Endothelial cell of umbilical vein (primary cell): Measurements from ENCODE around the gene LHX2. TPM values are rescaled to one million over a fixed set of nuclear protein-coding genes. Genes with fewer than 3 reads are reported as not detected.

ENCODE experiments used
- BruUV-seq: library from RNA; stranded (reverse); fragments of 400-500 nt; replicated peaks from 2 replicates; lab custom pipeline; 2021; lab: Mats Ljungman, UMichigan
- CTCF ChIA-PET: fragments of 300-600, 350-600 bp; sonication (Branson Sonifier 250); formaldehyde crosslinking; loops from one replicate; lab custom pipeline; 2021; ENCODE audit warnings: antibody characterized with exemption, inconsistent platforms; lab: Charles Lee
- POLR2A ChIA-PET: fragments of 300-600, 350-600 bp; sonication (Branson Sonifier 250); formaldehyde crosslinking; loops from one replicate; lab custom pipeline; 2021; ENCODE audit warnings: antibody characterized with exemption, inconsistent platforms; lab: Charles Lee
- DNase-seq: peaks from one replicate; pipeline ENCODE4 v3.0.0-alpha.2; 2011; ENCODE audit warnings: low read depth, low spot score
- FAIRE-seq: peaks from 2 replicates; lab custom pipeline; 2011; peaks lifted over from hg19 to GRCh38; lab: Jason Lieb, UNC
- H2AFZ ChIP-seq: 2 replicates; pipeline ENCODE4 v1.6.0; 2012; ENCODE audit warnings: low read depth, low read length, control low read depth, inconsistent platforms
- H3K27ac ChIP-seq: 2 replicates; pipeline ENCODE4 v1.5.1; 2011; ENCODE audit warnings: low read depth, mild to moderate bottlenecking, control low read depth, low read length, moderate library complexity; ENCODE audit not compliant: insufficient read depth
- H3K27me3 ChIP-seq, 2 experiments: 2 replicates each; pipeline versions ENCODE4 v1.6.0 to v1.6.1; 2011; ENCODE audit warnings: low read length in 2 of 2, mixed read lengths in 1 of 2; ENCODE audit not compliant: control insufficient read depth in 2 of 2, insufficient read depth in 2 of 2
- H3K36me3 ChIP-seq, 2 experiments: 2 replicates in 1 of 2; 3 replicates in 1 of 2; pipeline ENCODE4 v1.5.1; 2011; ENCODE audit warnings: low read length in 2 of 2, mild to moderate bottlenecking in 1 of 2, moderate library complexity in 1 of 2; ENCODE audit not compliant: control insufficient read depth in 2 of 2, insufficient read depth in 2 of 2; ENCODE audit errors: extremely low read depth in 1 of 2
- H3K4me1 ChIP-seq: 3 replicates; pipeline ENCODE4 v1.5.1; 2011; ENCODE audit warnings: mild to moderate bottlenecking, low read length; ENCODE audit not compliant: control insufficient read depth, insufficient read depth; ENCODE audit errors: extremely low read depth
- H3K4me2 ChIP-seq: 2 replicates; pipeline ENCODE4 v1.6.1; 2011; ENCODE audit warnings: low read length, control low read depth, mixed read lengths; ENCODE audit not compliant: insufficient read depth
- H3K4me3 ChIP-seq, 3 experiments: fragments of 200-600 bp in 1 of 3; sonication (generic), shearing (Covaris generic) in 1 of 3; replicated peaks in 1 of 3; 2 replicates each; pipeline ENCODE4 v1.5.1; 2011 to 2016; ENCODE audit warnings: control low read depth in 3 of 3, low read length in 3 of 3, mild to moderate bottlenecking in 2 of 3, inconsistent platforms in 1 of 3, low read depth in 1 of 3, moderate library complexity in 1 of 3; ENCODE audit not compliant: insufficient read depth in 1 of 3
- H3K79me2 ChIP-seq: 2 replicates; pipeline ENCODE4 v1.6.0; 2012; ENCODE audit warnings: low read length, inconsistent platforms; ENCODE audit not compliant: control insufficient read depth, insufficient read depth
- H3K9ac ChIP-seq: replicated peaks from 2 replicates; pipeline ENCODE3; 2011; ENCODE audit warnings: low read length, control low read depth; ENCODE audit not compliant: insufficient read depth; ENCODE audit errors: extremely low read depth
- H3K9me1 ChIP-seq: replicated peaks from 3 replicates; pipeline ENCODE4 v1.6.0; 2011; ENCODE audit warnings: mild to moderate bottlenecking, low read length; ENCODE audit not compliant: control insufficient read depth, insufficient read depth; ENCODE audit errors: extremely low read depth
- H3K9me3 ChIP-seq: replicated peaks from 2 replicates; pipeline ENCODE4 v1.5.1; 2012; ENCODE audit warnings: low read length, inconsistent platforms; ENCODE audit not compliant: control insufficient read depth, insufficient read depth
- H4K20me1 ChIP-seq: replicated peaks from 2 replicates; pipeline ENCODE3; 2011; ENCODE audit warnings: mild to moderate bottlenecking, low read length; ENCODE audit not compliant: control insufficient read depth, insufficient read depth; ENCODE audit errors: extremely low read depth
- EZH2 ChIP-seq: IDR thresholded peaks from 2 replicates; pipeline ENCODE4 v1.6.1; 2012; ENCODE audit warnings: borderline replicate concordance, low read depth, mild to moderate bottlenecking, moderate library complexity, low read length, inconsistent platforms; ENCODE audit not compliant: severe bottlenecking
- FOS ChIP-seq: IDR thresholded peaks from 2 replicates; pipeline ENCODE4 v1.6.1; 2011; ENCODE audit warnings: mild to moderate bottlenecking, low read length, moderate library complexity, borderline replicate concordance; ENCODE audit not compliant: insufficient read depth
- GATA2 ChIP-seq: IDR thresholded peaks from 2 replicates; pipeline ENCODE4 v1.7.0; 2011; ENCODE audit warnings: low read depth, mild to moderate bottlenecking, moderate library complexity, mixed read lengths, low read length; ENCODE audit not compliant: insufficient read length, insufficient read depth
- JUN ChIP-seq: IDR thresholded peaks from 2 replicates; pipeline ENCODE4 v1.6.1; 2011; ENCODE audit warnings: borderline replicate concordance, low read depth; ENCODE audit not compliant: insufficient read length, insufficient read depth
- MYC ChIP-seq: IDR thresholded peaks from one replicate; pipeline ENCODE4 v1.6.1; 2011; ENCODE audit warnings: mild to moderate bottlenecking, low read depth, low read length
- POLR2A ChIP-seq: IDR thresholded peaks from 2 replicates; pipeline ENCODE4 v1.6.1; 2012; ENCODE audit warnings: low read depth, mild to moderate bottlenecking, control low read depth, low read length
- POLR2AphosphoS5 ChIP-seq: IDR thresholded peaks from 2 replicates; pipeline ENCODE4 v1.6.1; 2012; ENCODE audit warnings: low read depth, mild to moderate bottlenecking, control low read depth, low read length, moderate library complexity; ENCODE audit not compliant: insufficient read depth
- dilution Hi-C: fragments of 300-500 bp; cut with MboI; formaldehyde crosslinking; loops from one replicate; pipeline ENCODE4 v1.15.0; 2019; ENCODE audit warnings: low sequenced_read_pairs; ENCODE audit not compliant: extremely low pct_ligation_motif_present
- intact Hi-C: fragments of 100-400 bp; cut with micrococcal nuclease; formaldehyde crosslinking; loops from one replicate; pipeline ENCODE4 v1.10.0; 2022
- polyA plus RNA-seq, 4 experiments: library from polyadenylated mRNA; depleted of rRNA in 3 of 4; stranded (reverse) in 3 of 4; unstranded in 1 of 4; fragments of >200 nt; gene quantifications; 2 replicates each; pipeline versions ENCODE4 v1.2.1 to v1.2.3, GENCODE V29; 2011 to 2012; ENCODE audit warnings: missing spikeins in 1 of 4
- total RNA-seq: library from RNA; stranded (reverse); gene quantifications from 2 replicates; pipeline ENCODE4 v1.2.3, GENCODE V29; 2021
- TF ChIP-seq, protein P1 (sequence below): IDR thresholded peaks from 2 replicates; pipeline ENCODE4 v1.6.1; 2011; ENCODE audit not compliant: insufficient read depth, insufficient read length
- TF ChIP-seq, protein P2 (sequence below), 2 donors: IDR thresholded peaks; 1 replicate in 1 of 2; 2 replicates in 1 of 2; pipeline ENCODE4 v1.5.1; 2011; ENCODE audit warnings: low read length in 2 of 2, mild to moderate bottlenecking in 2 of 2, moderate library complexity in 2 of 2, control low read depth in 1 of 2, inconsistent platforms in 1 of 2, low read depth in 1 of 2; ENCODE audit not compliant: insufficient read depth in 1 of 2; ENCODE audit errors: extremely low read depth in 1 of 2

The LHX2 gene
- total and polyA plus RNA-seq, 2 donors (not counting 3 experiments of a cell fraction or from before 2014, with no cell fraction given) = not detected

DNA sequence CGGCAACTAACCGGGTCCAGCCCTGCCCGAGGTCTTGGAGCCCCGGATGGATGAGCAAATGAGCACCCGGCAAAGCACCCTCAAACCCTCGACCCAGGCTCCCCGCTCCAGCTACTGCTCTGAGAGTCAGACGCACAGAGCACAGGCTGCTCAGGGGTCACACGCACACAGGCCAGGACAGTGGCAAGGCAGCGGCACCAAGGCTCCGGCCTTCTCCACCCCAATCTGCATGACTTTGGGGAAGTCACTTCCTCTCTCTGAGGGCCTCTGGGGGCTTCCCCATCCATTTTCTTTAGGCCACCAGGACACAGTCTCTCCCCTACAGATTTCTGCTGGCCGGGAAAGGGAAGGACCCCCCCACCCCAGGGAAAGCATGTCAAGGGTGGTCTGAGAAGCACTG lies 18.0 kb downstream of the LHX2 start:
- no peaks in the 10 kb centered on the region for H3K36me3 ChIP-seq

DNA sequence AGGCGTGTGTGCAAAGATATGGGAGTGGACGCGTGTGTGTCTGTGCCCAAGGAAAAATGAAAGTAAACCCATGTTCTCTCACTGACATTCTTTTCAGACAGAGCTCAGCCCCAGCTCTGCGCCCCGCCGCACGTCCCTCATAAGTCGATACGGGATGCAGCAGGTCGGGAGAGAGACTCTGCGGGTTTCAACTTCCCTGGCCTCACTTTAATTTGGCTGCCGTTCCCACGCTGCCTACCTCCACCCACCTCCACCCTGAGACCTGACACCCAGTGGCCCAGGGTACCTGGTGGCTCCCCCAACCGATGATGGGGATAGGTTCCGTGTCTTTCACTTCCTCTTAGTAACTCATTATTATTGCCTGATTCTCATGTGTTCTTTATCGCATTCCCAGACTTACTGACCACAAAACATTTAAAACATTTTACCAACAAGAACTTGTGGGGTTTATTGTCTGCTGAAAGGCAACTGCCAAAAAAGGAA lies 19.4 kb downstream of the LHX2 start:
- no peaks in the 10 kb centered on the region for H3K4me1 ChIP-seq
- H2AFZ ChIP-seq = no peak overlapping the region
- no peaks in the 10 kb centered on the region for H3K36me3 ChIP-seq
- H3K9ac ChIP-seq = no peak overlapping the region
- no peak overlapping the region for H3K4me3 ChIP-seq
- H3K9me3 ChIP-seq = no peaks in the 10 kb centered on the region
- CTCF ChIA-PET = no interaction called here
- H3K27ac ChIP-seq = no peak overlapping the region
- no peak for FAIRE-seq
- peaks cover 32 to 38% of the 10 kb centered on the region in 2 experiments for H3K27me3 ChIP-seq
- intact Hi-C loops = no loop called here
- TF ChIP-seq POLR2AphosphoS5 = no peak
- TF ChIP-seq EZH2 = no peak
- TF ChIP-seq FOS = no peak
- TF ChIP-seq JUN = no peak
- no peak for TF ChIP-seq GATA2
- TF ChIP-seq, protein P1, sequence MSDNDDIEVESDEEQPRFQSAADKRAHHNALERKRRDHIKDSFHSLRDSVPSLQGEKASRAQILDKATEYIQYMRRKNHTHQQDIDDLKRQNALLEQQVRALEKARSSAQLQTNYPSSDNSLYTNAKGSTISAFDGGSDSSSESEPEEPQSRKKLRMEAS = no peak
- no peak for TF ChIP-seq POLR2A
- TF ChIP-seq, protein P2, sequence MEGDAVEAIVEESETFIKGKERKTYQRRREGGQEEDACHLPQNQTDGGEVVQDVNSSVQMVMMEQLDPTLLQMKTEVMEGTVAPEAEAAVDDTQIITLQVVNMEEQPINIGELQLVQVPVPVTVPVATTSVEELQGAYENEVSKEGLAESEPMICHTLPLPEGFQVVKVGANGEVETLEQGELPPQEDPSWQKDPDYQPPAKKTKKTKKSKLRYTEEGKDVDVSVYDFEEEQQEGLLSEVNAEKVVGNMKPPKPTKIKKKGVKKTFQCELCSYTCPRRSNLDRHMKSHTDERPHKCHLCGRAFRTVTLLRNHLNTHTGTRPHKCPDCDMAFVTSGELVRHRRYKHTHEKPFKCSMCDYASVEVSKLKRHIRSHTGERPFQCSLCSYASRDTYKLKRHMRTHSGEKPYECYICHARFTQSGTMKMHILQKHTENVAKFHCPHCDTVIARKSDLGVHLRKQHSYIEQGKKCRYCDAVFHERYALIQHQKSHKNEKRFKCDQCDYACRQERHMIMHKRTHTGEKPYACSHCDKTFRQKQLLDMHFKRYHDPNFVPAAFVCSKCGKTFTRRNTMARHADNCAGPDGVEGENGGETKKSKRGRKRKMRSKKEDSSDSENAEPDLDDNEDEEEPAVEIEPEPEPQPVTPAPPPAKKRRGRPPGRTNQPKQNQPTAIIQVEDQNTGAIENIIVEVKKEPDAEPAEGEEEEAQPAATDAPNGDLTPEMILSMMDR (IDR thresholded peaks at IDR 0.05; ENCODE audit: extremely low read depth in 1 of 2, insufficient read depth in 1 of 2, low read depth in 1 of 2, low read length in 2 of 2) = no peak
- TF ChIP-seq MYC = no peak
- H4K20me1 ChIP-seq = no peaks in the 10 kb centered on the region
- no peak overlapping the region for H3K4me2 ChIP-seq
- dilution Hi-C loops = no loop called here
- H3K9me1 ChIP-seq = no peaks in the 10 kb centered on the region
- BruUV-seq = no TSS peak
- DNase-seq = no peak
- POLR2A ChIA-PET = no interaction called here
- H3K79me2 ChIP-seq = no peaks in the 10 kb centered on the region

More for the DNA sequence above, 18.0 kb downstream of the LHX2 start:
- Histone ChIP-seq H3K4me3 (no peak overlapping the region), H3K4me1 (no peaks in the 10 kb centered on the region), H2AFZ (no peak overlapping the region), H3K27ac (no peak overlapping the region), H3K9me3 (no peaks in the 10 kb centered on the region), H4K20me1 (no peaks in the 10 kb centered on the region), H3K4me2 (no peak overlapping the region), H3K9me1 (no peaks in the 10 kb centered on the region), H3K27me3 (peaks cover 34 to 36% of the 10 kb centered on the region in 2 experiments), H3K9ac (no peak overlapping the region), H3K79me2 (no peaks in the 10 kb centered on the region)
- FAIRE-seq (no peak), DNase-seq (no peak)
- TF ChIP-seq, protein P2 (IDR thresholded peaks at IDR 0.05; ENCODE audit: extremely low read depth in 1 of 2, insufficient read depth in 1 of 2, low read depth in 1 of 2, low read length in 2 of 2) = no peak
- TF ChIP-seq, protein P1 = no peak
- dilution Hi-C loops (no loop called here), intact Hi-C loops (no loop called here)
- ChIA-PET CTCF (interaction anchor here (0.9 kb wide), 1 partner anchor 11 kb away, joined by 3 read pairs; no protein-coding TSS in a partner anchor), POLR2A (no interaction called here)
- BruUV-seq = no TSS peak
